ENCODE measurements around the gene LARGE1.
"Not testable (repeated sequence)": the region's sequence is repeated elsewhere in the genome, so short reads cannot be mapped to it uniquely, and the experiment has no call there.

Gene LARGE1

DNA sequence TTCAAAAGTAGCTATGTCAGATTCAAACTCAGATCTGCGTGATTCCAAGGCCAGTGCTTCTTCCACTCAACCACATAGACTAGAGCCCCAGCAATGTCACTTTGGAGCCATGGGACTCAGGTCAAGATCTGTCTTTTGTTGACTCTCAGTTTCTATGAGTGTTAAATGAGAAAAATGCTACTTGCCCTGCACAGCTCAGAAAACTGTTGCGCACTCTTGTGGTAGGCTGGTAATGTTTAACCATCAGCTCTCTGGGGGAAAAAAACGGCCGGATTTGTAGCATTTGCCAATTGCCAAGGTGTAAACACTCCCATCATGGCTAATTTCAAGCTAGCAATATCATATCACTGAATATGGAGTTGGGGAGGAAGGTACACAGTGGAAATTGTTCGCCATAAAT, 534.0 kb downstream of the LARGE1 start:
- no peaks in the 10 kb centered on the region; the same call in 1 of the 2 replicates for H3K9me3 ChIP-seq
- in situ Hi-C loops (cut with MboI; ENCODE audit: low sequenced_read_pairs), result no loop called here
- H3K4me1 ChIP-seq, result no peaks in the 10 kb centered on the region
- no peaks in the 10 kb centered on the region for H3K27me3 ChIP-seq (ENCODE audit: low read depth)
- no peak overlapping the region for H3K4me3 ChIP-seq
- no peak for DNase-seq (ENCODE audit: low spot score in 2 of 2)
- H3K36me3 ChIP-seq (replicated peaks), result no peaks in the 10 kb centered on the region

DNA sequence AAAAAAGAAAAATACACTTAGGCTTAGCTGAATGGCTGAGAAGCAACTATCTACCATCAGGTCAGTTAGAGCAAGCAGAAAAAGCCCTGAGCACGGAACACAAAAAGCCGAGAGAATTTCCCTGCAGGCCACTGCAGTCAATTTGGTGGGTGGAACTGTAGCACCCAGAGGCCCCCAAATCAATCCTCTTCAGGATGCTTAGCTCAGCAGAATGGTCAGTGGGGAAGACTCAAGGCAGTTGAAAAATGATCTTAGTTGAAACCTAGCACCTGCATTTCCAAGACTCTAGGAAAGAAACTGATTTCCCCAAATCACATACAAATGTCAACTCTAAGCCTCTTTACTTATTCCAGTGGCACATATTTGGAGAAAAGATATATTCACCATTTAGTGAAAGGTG, 534.7 kb downstream of the LARGE1 start:
- Histone ChIP-seq H3K9me3 (no peaks in the 10 kb centered on the region), H3K27me3 (ENCODE audit: low read depth) (no peaks in the 10 kb centered on the region), H3K36me3 (replicated peaks) (no peaks in the 10 kb centered on the region), H3K4me3 (no peak overlapping the region), H3K4me1 (no peaks in the 10 kb centered on the region)
- no peak for DNase-seq (ENCODE audit: low spot score in 2 of 2)
- in situ Hi-C loops (cut with MboI; ENCODE audit: low sequenced_read_pairs), result no loop called here

DNA sequence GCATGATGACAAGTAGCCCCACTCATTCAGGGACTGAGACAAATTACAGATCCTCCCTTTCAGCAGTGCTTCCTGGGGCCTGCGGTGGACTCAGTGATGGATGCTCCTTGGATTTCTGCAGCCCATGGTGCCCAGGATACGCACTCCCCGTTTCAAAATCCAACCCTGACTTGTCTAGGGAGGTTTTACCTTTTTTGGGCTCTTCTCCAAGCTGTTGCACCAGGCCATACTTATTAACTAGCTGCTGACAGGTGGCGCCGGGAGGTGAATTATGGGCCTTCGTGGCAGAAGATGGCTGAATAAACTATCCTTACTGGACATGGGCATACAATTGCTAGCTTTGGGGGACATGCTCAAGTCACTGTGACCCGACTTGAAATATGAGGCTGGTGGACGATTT, 537.8 kb downstream of the LARGE1 start:
- H3K9me3 ChIP-seq, result no peaks in the 10 kb centered on the region
- DNase-seq (ENCODE audit: low spot score in 2 of 2), result no peak
- no peaks in the 10 kb centered on the region for H3K27me3 ChIP-seq (ENCODE audit: low read depth)
- no peak overlapping the region for H3K4me3 ChIP-seq
- no peaks in the 10 kb centered on the region for H3K36me3 ChIP-seq (replicated peaks)
- in situ Hi-C loops (cut with MboI; ENCODE audit: low sequenced_read_pairs), result no loop called here
- no peaks in the 10 kb centered on the region for H3K4me1 ChIP-seq

DNA sequence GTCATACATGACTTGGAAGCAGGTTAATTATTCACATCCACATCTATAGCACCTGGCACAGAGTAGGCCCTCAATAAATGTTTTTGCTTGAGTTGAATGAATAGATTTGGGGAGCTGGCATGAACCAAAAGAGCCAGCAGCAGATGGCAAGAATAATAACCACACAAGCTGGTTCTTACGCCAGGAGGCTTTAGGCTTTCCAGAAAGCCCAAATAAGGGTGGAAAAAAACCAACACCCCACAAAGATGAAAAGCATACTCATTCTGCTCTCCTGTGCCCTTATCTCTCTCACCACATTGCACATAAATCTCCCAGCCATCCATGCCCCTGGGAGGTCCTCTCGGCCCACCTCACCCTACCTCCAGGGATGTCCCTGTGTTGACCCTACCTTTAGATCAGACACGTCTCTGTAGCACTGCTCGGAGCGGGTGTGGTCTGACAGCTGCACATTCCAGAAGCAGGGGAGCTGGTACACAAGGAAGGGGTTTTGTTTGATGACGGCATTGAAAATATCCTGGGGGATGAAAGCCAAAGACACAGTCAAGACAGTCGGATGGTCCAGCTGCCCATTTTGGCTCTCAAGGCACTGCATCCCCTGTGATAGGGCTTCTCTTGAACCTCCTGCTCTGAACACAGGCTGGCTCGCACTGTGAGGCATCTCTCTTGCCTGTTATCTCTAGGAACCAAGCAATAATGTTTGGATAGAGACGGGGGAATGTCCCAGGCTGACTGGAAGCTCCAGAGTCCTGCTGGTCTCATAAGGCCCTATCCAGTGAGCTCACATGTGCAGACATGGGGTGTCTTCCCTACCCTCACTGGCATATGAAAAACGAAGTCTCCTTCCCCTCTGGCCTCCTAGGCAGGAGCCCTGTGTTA, 538.5 kb downstream of the LARGE1 start:
- H3K9me3 ChIP-seq, result no peaks in the 10 kb centered on the region
- DNase-seq (ENCODE audit: low spot score in 2 of 2), result no peak
- in situ Hi-C loops (cut with MboI; ENCODE audit: low sequenced_read_pairs), result no loop called here
- no peaks in the 10 kb centered on the region for H3K4me1 ChIP-seq
- H3K27me3 ChIP-seq (ENCODE audit: low read depth), result no peaks in the 10 kb centered on the region
- H3K36me3 ChIP-seq (replicated peaks), result no peaks in the 10 kb centered on the region
- no peak overlapping the region for H3K4me3 ChIP-seq

DNA sequence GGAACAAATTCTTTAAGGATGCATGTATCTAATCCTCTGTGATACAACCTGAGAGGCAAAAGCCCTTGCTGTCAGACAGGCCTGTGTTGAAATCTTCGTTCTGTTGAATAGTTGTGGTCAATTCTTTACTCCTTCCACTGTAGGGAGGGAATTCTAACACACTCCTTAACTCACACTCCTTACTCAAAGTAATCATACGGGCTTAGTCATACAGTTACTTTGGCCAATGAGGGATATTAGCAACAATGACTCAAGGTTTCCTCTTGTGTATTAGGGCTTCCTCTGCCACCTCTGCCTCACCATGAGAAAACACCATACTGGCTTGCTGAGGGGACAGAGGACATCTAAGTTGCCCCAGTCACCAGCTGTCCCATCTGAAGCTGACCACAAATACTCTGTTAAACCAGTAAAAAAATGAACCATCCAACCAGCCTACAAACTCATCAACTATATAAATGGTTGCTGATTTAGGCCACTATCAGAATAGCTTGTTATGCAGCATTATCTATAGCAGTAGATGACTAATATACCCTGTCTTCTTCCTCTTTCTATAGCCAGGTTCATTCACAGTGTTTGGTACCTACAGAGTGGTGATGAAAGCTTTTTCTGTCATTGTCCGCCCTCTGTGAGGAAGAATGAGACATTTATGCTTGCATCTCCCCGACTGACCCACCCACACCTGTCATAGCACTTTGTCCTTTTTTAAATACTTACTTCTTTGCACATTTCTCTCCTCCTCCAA, 539.3 kb downstream of the LARGE1 start:
- in situ Hi-C loops (cut with MboI; ENCODE audit: low sequenced_read_pairs), result no loop called here
- Histone ChIP-seq H3K4me1 (no peaks in the 10 kb centered on the region), H3K27me3 (ENCODE audit: low read depth) (no peaks in the 10 kb centered on the region), H3K36me3 (replicated peaks) (no peaks in the 10 kb centered on the region), H3K4me3 (no peak overlapping the region), H3K9me3 (no peaks in the 10 kb centered on the region)
- no peak for DNase-seq (ENCODE audit: low spot score in 2 of 2)

DNA sequence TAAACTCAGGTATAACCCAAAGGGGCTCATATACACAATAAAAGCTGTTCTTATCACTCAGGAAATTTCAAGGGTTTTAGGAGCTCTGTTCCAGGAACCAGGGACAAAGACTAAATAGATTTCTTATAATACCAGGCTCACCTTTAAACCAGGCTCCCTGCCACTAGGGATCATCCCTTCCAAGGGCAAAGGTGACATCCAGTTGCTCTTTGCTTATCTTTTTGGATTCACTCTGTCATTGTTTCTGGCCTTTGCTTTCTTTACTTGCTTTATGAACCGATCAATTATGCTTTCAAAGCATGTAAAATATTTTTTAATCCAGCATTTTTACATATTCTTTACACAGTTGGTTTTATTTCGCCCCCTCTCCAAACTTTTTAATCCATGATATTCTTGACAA, 540.4 kb downstream of the LARGE1 start:
- Histone ChIP-seq H3K9me3 (no peaks in the 10 kb centered on the region), H3K4me3 (no peak overlapping the region), H3K36me3 (replicated peaks) (no peaks in the 10 kb centered on the region), H3K27me3 (ENCODE audit: low read depth) (no peaks in the 10 kb centered on the region), H3K4me1 (no peaks in the 10 kb centered on the region)
- no peak for DNase-seq (ENCODE audit: low spot score in 2 of 2)
- in situ Hi-C loops (cut with MboI; ENCODE audit: low sequenced_read_pairs), result no loop called here

DNA sequence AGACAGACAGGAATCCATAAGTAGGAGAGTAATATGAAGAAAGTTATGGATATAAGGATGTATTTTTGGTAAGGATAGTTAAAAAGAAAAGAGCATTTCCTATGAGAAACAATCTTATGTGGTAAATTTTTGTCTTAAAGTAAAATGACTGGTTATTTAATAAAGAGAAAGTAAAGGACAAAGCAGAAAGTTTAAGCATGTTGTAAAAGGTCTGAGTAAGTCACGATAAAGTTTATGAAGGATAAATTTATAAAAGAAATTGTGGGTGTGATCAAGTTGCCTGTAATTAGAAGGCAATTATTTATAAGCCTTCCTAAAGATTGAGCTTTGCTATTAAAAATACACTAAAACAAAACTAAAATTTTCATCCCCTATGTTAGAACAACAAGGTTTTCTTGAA, 547.4 kb downstream of the LARGE1 start:
- Histone ChIP-seq H3K27me3 (ENCODE audit: low read depth) (no peaks in the 10 kb centered on the region), H3K9me3 (peaks cover 3% of the 10 kb centered on the region; the same call in 1 of the 2 replicates), H3K4me3 (no peak overlapping the region), H3K4me1 (no peaks in the 10 kb centered on the region), H3K36me3 (replicated peaks) (no peaks in the 10 kb centered on the region)
- in situ Hi-C loops (cut with MboI; ENCODE audit: low sequenced_read_pairs), result no loop called here
- DNase-seq (ENCODE audit: low spot score in 2 of 2), result no peak

DNA sequence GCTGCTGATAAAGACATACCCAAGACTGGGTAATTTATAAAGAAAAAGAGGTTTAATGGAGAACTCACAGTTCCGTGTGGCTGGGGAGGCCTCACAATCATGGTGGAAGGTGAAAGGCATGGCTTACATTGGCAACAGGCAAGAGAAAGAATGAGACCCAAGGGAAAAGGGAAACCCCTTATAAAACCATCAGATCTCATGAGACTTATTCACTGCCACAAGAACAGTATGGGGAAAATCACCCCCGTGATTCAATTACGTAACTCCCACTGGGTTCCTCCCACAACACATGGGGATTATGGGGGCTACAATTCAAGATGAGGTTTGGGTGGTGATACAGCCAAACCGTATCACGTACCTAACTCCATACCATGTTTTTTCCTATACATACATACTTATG, 557.0 kb downstream of the LARGE1 start:
- H3K4me3 ChIP-seq; H3K36me3 ChIP-seq (replicated peaks); H3K27me3 ChIP-seq (ENCODE audit: low read depth); DNase-seq (ENCODE audit: low spot score in 2 of 2); H3K9me3 ChIP-seq; H3K4me1 ChIP-seq; in situ Hi-C loops (cut with MboI; ENCODE audit: low sequenced_read_pairs): not testable (repeated sequence)

DNA sequence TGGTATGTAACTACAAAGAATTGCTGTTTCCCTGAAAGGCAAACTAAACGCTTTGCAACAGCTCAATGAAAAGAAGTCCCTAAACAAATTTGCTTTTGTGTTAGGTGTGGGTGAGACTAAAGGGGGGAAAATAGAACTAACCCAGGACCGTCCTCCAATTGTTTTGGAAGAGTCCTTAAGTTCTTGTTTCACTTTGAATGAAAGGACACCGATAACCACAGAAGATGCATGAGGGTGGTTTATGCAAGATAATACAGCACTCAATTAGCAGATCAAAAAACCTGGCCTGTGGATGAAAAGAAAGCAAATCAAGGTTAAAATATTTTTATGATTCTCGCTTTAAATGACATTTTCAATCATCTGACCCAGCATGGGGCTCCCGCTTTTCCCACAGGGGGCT, 557.6 kb downstream of the LARGE1 start:
- DNase-seq (ENCODE audit: low spot score in 2 of 2), result no peak
- H3K4me3 ChIP-seq, result no peak overlapping the region
- H3K4me1 ChIP-seq, result peaks cover 8% of the 10 kb centered on the region
- no peaks in the 10 kb centered on the region for H3K36me3 ChIP-seq (replicated peaks)
- H3K27me3 ChIP-seq (ENCODE audit: low read depth), result no peaks in the 10 kb centered on the region
- no peaks in the 10 kb centered on the region for H3K9me3 ChIP-seq
- in situ Hi-C loops (cut with MboI; ENCODE audit: low sequenced_read_pairs), result no loop called here

DNA sequence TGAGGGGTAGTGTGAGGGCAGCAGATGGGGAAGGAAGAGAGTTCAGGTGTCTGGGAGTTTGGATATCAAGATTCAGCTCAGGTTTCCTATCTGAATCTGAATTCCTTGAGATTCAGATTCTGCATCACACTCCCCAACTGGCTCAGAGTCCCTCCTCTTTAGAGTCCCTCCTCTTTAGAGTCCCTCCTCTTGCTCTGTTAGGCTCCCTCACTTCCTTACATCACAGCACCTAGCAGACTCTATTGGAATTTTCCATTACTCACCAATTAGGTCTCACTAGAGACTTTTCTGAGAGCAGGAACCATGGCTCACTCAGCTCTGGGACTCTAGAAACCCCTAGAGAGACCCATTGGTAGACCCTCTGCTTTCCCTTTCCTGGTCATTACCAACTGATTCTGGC, 558.7 kb downstream of the LARGE1 start:
- no peaks in the 10 kb centered on the region for H3K36me3 ChIP-seq (replicated peaks)
- peaks cover 8% of the 10 kb centered on the region for H3K4me1 ChIP-seq
- H3K4me3 ChIP-seq, result no peak overlapping the region
- in situ Hi-C loops (cut with MboI; ENCODE audit: low sequenced_read_pairs), result no loop called here
- H3K9me3 ChIP-seq, result no peaks in the 10 kb centered on the region
- H3K27me3 ChIP-seq (ENCODE audit: low read depth), result no peaks in the 10 kb centered on the region
- DNase-seq (ENCODE audit: low spot score in 2 of 2), result no peak

DNA sequence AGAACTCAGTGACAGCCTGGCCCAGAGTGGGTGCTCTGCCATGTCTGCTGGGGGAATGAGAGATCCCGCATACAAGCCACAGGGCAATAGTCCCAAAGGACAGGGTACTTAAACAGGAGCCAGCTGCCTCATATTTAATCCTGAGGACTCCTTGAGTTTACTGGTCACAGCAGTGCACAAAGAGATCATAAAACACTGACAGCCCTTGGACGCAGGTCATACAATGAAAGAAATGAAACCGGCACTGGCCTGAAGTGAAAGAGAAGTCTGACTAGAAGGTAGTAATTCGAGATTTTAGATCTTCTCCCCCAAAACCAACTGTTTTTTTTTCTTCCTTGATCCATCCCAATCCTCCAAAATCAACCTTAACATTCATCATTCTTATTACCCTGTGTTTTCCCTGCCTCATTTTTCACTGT, 562.3 kb downstream of the LARGE1 start:
- in situ Hi-C loops (cut with MboI; ENCODE audit: low sequenced_read_pairs), result no loop called here
- Histone ChIP-seq H3K4me3 (no peak overlapping the region), H3K27me3 (ENCODE audit: low read depth) (no peaks in the 10 kb centered on the region), H3K4me1 (peaks cover 8% of the 10 kb centered on the region), H3K36me3 (replicated peaks) (no peaks in the 10 kb centered on the region), H3K9me3 (no peaks in the 10 kb centered on the region)
- DNase-seq (ENCODE audit: low spot score in 2 of 2), result no peak

DNA sequence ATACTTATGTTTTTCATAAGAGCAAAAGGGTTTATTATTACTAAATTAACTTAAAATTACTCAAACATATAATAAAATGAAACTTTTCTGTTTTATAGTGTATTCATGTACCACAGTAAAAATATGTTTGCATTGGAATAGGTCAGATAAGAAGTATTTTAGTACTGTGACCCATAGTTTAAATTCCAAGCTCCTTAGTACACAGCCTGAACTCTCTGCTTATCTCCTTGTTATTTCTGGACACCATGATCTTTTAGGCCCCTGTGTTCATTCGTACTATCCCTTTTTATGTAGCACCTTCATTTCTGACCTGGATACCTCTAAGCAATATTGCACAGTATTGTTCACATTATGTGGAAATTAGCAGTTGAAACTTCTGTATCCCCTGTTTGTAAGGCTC, 565.3 kb downstream of the LARGE1 start:
- H3K9me3 ChIP-seq, result no peaks in the 10 kb centered on the region
- in situ Hi-C loops (cut with MboI; ENCODE audit: low sequenced_read_pairs), result no loop called here
- no peaks in the 10 kb centered on the region for H3K27me3 ChIP-seq (ENCODE audit: low read depth)
- no peaks in the 10 kb centered on the region for H3K4me1 ChIP-seq
- H3K36me3 ChIP-seq (replicated peaks), result no peaks in the 10 kb centered on the region
- no peak for DNase-seq (ENCODE audit: low spot score in 2 of 2)
- no peak overlapping the region for H3K4me3 ChIP-seq

DNA sequence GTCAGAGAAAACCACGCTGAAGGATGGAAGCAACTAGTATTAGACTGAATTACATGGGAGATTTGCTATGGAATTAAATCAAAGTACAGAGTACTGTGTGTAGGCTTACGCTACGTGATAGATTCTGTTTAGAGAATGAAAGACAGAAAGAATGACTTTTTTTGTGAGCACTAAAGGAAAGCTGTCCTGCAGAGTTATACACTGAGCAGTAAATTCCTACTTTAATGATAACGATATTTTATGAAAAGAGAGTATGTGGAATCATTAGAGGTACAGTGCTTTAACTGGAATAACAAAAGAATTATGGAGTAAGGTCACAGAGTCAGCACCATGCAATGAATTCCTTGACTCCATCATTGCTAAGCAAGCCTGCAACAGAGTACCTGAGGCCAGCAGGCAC, 566.8 kb downstream of the LARGE1 start:
- in situ Hi-C loops (cut with MboI; ENCODE audit: low sequenced_read_pairs), result no loop called here
- Histone ChIP-seq H3K4me3 (no peak overlapping the region), H3K9me3 (no peaks in the 10 kb centered on the region), H3K36me3 (replicated peaks) (no peaks in the 10 kb centered on the region), H3K4me1 (no peaks in the 10 kb centered on the region), H3K27me3 (ENCODE audit: low read depth) (no peaks in the 10 kb centered on the region)
- DNase-seq (ENCODE audit: low spot score in 2 of 2), result no peak

DNA sequence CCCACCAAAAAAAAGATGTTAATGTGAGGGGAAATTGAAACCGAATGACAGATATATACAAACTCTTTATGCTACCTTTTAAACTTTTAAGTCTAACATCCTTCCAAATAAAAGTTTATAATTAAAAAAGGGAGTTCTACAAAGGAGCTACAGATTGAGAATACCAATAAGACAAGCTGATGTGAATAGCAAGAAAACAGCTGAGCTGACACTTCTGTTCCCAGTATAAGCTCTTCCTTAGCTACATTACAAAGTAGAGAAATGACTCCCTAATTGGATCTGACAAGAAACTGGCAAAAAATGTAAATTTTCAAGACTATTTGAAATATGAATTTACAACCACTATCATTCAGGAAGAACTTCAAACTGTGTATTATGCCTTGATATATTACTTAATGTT, 567.5 kb downstream of the LARGE1 start:
- no peaks in the 10 kb centered on the region for H3K4me1 ChIP-seq
- H3K4me3 ChIP-seq, result no peak overlapping the region
- no peaks in the 10 kb centered on the region for H3K27me3 ChIP-seq (ENCODE audit: low read depth)
- H3K9me3 ChIP-seq, result no peaks in the 10 kb centered on the region
- no peaks in the 10 kb centered on the region for H3K36me3 ChIP-seq (replicated peaks)
- in situ Hi-C loops (cut with MboI; ENCODE audit: low sequenced_read_pairs), result no loop called here
- DNase-seq (ENCODE audit: low spot score in 2 of 2), result no peak
